Nephron (organoid): ENCODE results near the gene UBE2U.
A peak's percentile ranks its signal among the peaks of the same experiment; 100 is the strongest.

Experiments
- H3K27ac Mint-ChIP-seq, 3 experiments: 2 replicates each; pipeline ENCODE4 v1.8.0; 2020; ENCODE audit warnings: mixed read lengths in 3 of 3, mild to moderate bottlenecking in 2 of 3, moderate library complexity in 1 of 3
- H3K27me3 Mint-ChIP-seq: 2 replicates; pipeline ENCODE4 v1.8.0; 2021; ENCODE audit warnings: low read depth, mild to moderate bottlenecking, moderate library complexity, mixed read lengths
- H3K36me3 Mint-ChIP-seq: 2 replicates; pipeline ENCODE4 v1.8.0; 2020; ENCODE audit warnings: low read depth, mixed read lengths
- H3K4me1 Mint-ChIP-seq: 2 replicates; pipeline ENCODE4 v1.8.0; 2020; ENCODE audit warnings: mixed read lengths
- H3K4me3 Mint-ChIP-seq, 3 experiments: 2 replicates each; pipeline ENCODE4 v1.8.0; 2020; ENCODE audit warnings: mild to moderate bottlenecking in 3 of 3, mixed read lengths in 3 of 3, moderate library complexity in 2 of 3
- H3K9me3 Mint-ChIP-seq: 2 replicates; pipeline ENCODE4 v1.8.0; 2020; ENCODE audit warnings: mixed read lengths
- TF ChIP-seq, protein P1 (sequence below), 3 experiments: fragments of 200-600 bp; sonication (generic); IDR thresholded peaks; one replicate each; pipeline ENCODE4 v1.5.0; 2021; ENCODE audit warnings: antibody characterized with exemption in 3 of 3; ENCODE audit not compliant: unreplicated experiment in 3 of 3

The UBE2U gene

GRCh38 chr1:64184003-64184440, 19.4 kb upstream of the UBE2U start:
- Mint-ChIP-seq H3K27ac (peak overlapping the region; percentile 77 to 92 (median 88)), H3K9me3 (no peaks in the 10 kb centered on the region), H3K4me3 (no peak overlapping the region), H3K4me1 (peaks cover 20% of the 10 kb centered on the region), H3K36me3 (peaks cover 10% of the 10 kb centered on the region), H3K27me3 (no peaks in the 10 kb centered on the region)
- TF ChIP-seq, protein P1, sequence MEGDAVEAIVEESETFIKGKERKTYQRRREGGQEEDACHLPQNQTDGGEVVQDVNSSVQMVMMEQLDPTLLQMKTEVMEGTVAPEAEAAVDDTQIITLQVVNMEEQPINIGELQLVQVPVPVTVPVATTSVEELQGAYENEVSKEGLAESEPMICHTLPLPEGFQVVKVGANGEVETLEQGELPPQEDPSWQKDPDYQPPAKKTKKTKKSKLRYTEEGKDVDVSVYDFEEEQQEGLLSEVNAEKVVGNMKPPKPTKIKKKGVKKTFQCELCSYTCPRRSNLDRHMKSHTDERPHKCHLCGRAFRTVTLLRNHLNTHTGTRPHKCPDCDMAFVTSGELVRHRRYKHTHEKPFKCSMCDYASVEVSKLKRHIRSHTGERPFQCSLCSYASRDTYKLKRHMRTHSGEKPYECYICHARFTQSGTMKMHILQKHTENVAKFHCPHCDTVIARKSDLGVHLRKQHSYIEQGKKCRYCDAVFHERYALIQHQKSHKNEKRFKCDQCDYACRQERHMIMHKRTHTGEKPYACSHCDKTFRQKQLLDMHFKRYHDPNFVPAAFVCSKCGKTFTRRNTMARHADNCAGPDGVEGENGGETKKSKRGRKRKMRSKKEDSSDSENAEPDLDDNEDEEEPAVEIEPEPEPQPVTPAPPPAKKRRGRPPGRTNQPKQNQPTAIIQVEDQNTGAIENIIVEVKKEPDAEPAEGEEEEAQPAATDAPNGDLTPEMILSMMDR (IDR thresholded peaks at IDR 0.05; ENCODE audit: unreplicated experiment in 3 of 3) = no peak

- H3K36me3 Mint-ChIP-seq = no peaks in the 10 kb centered on the region
- H3K27me3 Mint-ChIP-seq = no peaks in the 10 kb centered on the region
- peak overlapping the region; percentile 11 to 63 (median 17) for H3K27ac Mint-ChIP-seq
- H3K4me1 Mint-ChIP-seq = peaks cover 20% of the 10 kb centered on the region
- H3K9me3 Mint-ChIP-seq = no peaks in the 10 kb centered on the region
- TF ChIP-seq, protein P1 (IDR thresholded peaks at IDR 0.05; ENCODE audit: unreplicated experiment in 3 of 3) = no peak
- H3K4me3 Mint-ChIP-seq = no peak overlapping the region
Measured at GRCh38 chr1:64186138-64186897, 17.1 kb upstream of the UBE2U start.

DNA sequence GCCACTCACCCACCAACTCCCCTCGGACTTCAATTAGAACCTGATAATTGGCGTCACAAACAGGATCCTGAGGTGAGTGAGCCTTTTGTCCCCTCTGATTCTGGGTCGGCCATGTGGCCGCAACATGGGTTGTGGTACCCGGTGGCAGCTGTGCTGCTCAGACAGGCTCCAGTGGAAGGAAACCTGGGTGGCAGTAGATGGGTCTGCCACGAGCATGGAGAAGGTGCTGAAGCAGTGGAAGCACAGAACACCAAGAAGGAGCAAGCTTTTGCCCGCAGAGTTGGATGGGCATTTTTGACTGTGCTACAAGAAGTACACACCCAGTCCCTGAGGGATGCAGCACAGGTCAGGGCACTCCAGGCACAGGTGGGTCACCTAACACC, 16.5 kb upstream of the UBE2U start:
- no peaks in the 10 kb centered on the region for H3K9me3 Mint-ChIP-seq
- no peaks in the 10 kb centered on the region for H3K27me3 Mint-ChIP-seq
- TF ChIP-seq, protein P1 (IDR thresholded peaks at IDR 0.05; ENCODE audit: unreplicated experiment in 3 of 3) = no peak
- peak overlapping the region in 1 of 3 experiments; percentile 17 for H3K27ac Mint-ChIP-seq
- no peaks in the 10 kb centered on the region for H3K36me3 Mint-ChIP-seq
- peaks cover 20% of the 10 kb centered on the region for H3K4me1 Mint-ChIP-seq
- H3K4me3 Mint-ChIP-seq = no peak overlapping the region

DNA sequence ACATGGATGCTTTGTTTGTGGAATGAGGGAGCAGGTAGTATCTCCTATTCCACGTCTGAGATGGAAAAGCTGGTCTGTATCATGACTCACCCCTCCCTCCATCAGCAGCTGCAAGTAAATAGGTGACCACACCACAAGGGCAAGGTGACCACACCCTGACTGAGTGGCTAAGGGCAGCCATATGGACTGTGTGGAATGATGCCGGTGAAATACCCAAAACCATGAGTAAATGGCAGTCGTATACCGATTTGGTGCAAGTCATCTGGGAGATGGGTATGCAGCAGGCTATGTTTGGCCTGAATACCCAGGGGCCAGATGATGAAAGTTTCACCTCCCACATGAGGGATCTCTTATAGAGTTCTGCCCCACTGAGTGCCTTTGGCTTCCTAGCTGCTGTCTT, 15.8 kb upstream of the UBE2U start:
- peaks cover 14% of the 10 kb centered on the region for H3K4me1 Mint-ChIP-seq
- H3K36me3 Mint-ChIP-seq = no peaks in the 10 kb centered on the region
- TF ChIP-seq, protein P1 (IDR thresholded peaks at IDR 0.05; ENCODE audit: unreplicated experiment in 3 of 3) = no peak
- no peak overlapping the region for H3K4me3 Mint-ChIP-seq
- no peaks in the 10 kb centered on the region for H3K9me3 Mint-ChIP-seq
- no peaks in the 10 kb centered on the region for H3K27me3 Mint-ChIP-seq
- no peak overlapping the region for H3K27ac Mint-ChIP-seq

DNA sequence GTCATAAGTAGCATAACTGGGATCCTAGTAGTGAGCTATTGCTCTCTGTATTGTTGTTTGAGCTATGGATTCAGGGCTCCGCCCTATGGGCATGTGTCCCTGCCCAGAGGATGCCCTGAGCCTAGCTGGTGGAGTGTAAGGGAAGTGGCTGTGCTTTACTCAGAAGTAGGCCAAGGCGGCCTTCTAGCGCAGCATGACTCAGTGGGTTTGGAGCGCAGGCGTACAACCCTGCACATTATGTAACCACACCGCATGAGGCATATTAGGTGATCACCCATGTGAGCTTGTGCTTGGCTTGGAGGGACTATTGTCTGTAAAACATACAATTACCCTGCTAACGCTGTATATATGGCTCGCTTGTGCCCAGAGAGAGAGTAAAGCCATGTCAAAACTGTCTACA, 11.1 kb upstream of the UBE2U start:
- H3K27me3 Mint-ChIP-seq = peaks cover 3% of the 10 kb centered on the region
- no peaks in the 10 kb centered on the region for H3K9me3 Mint-ChIP-seq
- H3K36me3 Mint-ChIP-seq = no peaks in the 10 kb centered on the region
- TF ChIP-seq, protein P1 (IDR thresholded peaks at IDR 0.05; ENCODE audit: unreplicated experiment in 3 of 3) = no peak
- H3K27ac Mint-ChIP-seq = no peak overlapping the region
- H3K4me1 Mint-ChIP-seq = peaks cover 32% of the 10 kb centered on the region
- H3K4me3 Mint-ChIP-seq = no peak overlapping the region
